Kidney (tissue), 14 donors: Measurements from ENCODE around the gene ENOX1. TPM values are rescaled to one million over a fixed set of nuclear protein-coding genes. Genes with fewer than 3 reads are reported as not detected.

Experiments used
- DNase-seq, 5 donors: peaks; one replicate each; pipeline ENCODE4 v3.0.0-alpha.2; 2013 to 2020
- FAIRE-seq: peaks from 2 replicates; lab custom pipeline; 2012; peaks lifted over from hg19 to GRCh38; lab: Jason Lieb, UNC
- H3K27ac ChIP-seq, 2 donors: one replicate each; pipeline ENCODE4 v1.7.0; 2013; ENCODE audit warnings: low read depth in 2 of 2, low read length in 2 of 2, inconsistent platforms in 1 of 2
- H3K27me3 ChIP-seq: one replicate; pipeline ENCODE4 v1.7.1; 2013; ENCODE audit warnings: low read length, inconsistent platforms; ENCODE audit not compliant: control insufficient read depth, insufficient read depth
- H3K36me3 ChIP-seq, 3 donors: one replicate each; pipeline versions ENCODE4 v1.7.0 to v1.7.1; 2013; ENCODE audit warnings: low read length in 3 of 3, control low read depth in 1 of 3, inconsistent platforms in 1 of 3; ENCODE audit not compliant: insufficient read depth in 3 of 3, control insufficient read depth in 2 of 3
- H3K4me1 ChIP-seq, 3 donors: one replicate each; pipeline versions ENCODE4 v1.7.0 to v1.7.1; 2013; ENCODE audit warnings: low read length in 3 of 3, inconsistent platforms in 1 of 3, low read depth in 1 of 3; ENCODE audit not compliant: control insufficient read depth in 2 of 3, insufficient read depth in 2 of 3
- H3K4me3 ChIP-seq, 3 donors: one replicate each; pipeline versions ENCODE4 v1.7.0 to v1.8.1; 2013; ENCODE audit warnings: low read length in 3 of 3, control low read depth in 1 of 3, inconsistent platforms in 1 of 3
- H3K9ac ChIP-seq, 3 donors: one replicate each; pipeline versions ENCODE4 v1.7.0 to v1.7.1; 2013; ENCODE audit warnings: low read length in 3 of 3, control low read depth in 1 of 3, inconsistent platforms in 1 of 3
- H3K9me3 ChIP-seq, 3 donors: one replicate each; pipeline versions ENCODE4 v1.7.0 to v1.7.1; 2013; ENCODE audit warnings: low read length in 3 of 3, control low read depth in 1 of 3, inconsistent platforms in 1 of 3; ENCODE audit not compliant: control insufficient read depth in 2 of 3, insufficient read depth in 1 of 3
- CTCF ChIP-seq: IDR thresholded peaks from 3 replicates; pipeline ENCODE4 v1.5.1; 2012; ENCODE audit warnings: mild to moderate bottlenecking, moderate library complexity, borderline replicate concordance; ENCODE audit not compliant: insufficient read depth; ENCODE audit errors: extremely low read depth
- intact Hi-C: fragments of 100-400 bp; cut with DNase I; formaldehyde crosslinking; loops from one replicate; pipeline ENCODE4 v1.11.1; 2022
- polyA plus RNA-seq: library from polyadenylated mRNA; stranded (reverse); fragments of 350-450 nt; fragmentation: Illumina TruSeq; extraction: RNeasy Lipid Tissue Mini Kit (QIAGEN cat#74804); gene quantifications from one replicate; pipeline ENCODE4 v1.2.3, GENCODE V29; 2014; ENCODE audit warnings: low read depth, low replicate concordance; ENCODE audit not compliant: insufficient read depth
- total RNA-seq: library from RNA; stranded (reverse); fragmentation: NEBNext Ultra II Directional; extraction: Animal tissue kit (Norgen Biotek cat#: 25700); gene quantifications from one replicate; pipeline ENCODE4 v1.2.1, GENCODE V29; 2021
- donor health status: control.
- donor health status: control.
- donor health status: control.
- donor health status: control.
- donor health status: control.
- donor health status: DM: yes; HTN: yes; CAD: no.
- donor health status: Normal renal cell carcinoma (clear cell type).

ENOX1 gene
- total and polyA plus RNA-seq, 2 donors from 2014 or later, result 4.9 to 6.8 TPM

GRCh38 chr13:43195112-43195511 lies 591.7 kb downstream of the ENOX1 start:
- no peak overlapping the region for H3K4me3 ChIP-seq
- no peaks in the 10 kb centered on the region for H3K27me3 ChIP-seq
- no peak overlapping the region for H3K9ac ChIP-seq
- no peak for FAIRE-seq
- TF ChIP-seq CTCF, result no peak
- H3K9me3 ChIP-seq, result no peaks in the 10 kb centered on the region
- DNase-seq, result no peak
- no peaks in the 10 kb centered on the region for H3K36me3 ChIP-seq
- intact Hi-C loops, result no loop called here
- H3K4me1 ChIP-seq, result no peaks in the 10 kb centered on the region
- H3K27ac ChIP-seq, result no peak overlapping the region

- Histone ChIP-seq H3K27ac (no peak overlapping the region), H3K36me3 (no peaks in the 10 kb centered on the region), H3K9me3 (no peaks in the 10 kb centered on the region), H3K9ac (no peak overlapping the region), H3K4me3 (no peak overlapping the region), H3K4me1 (no peaks in the 10 kb centered on the region), H3K27me3 (no peaks in the 10 kb centered on the region)
- FAIRE-seq (no peak), DNase-seq (no peak)
- intact Hi-C loops, result no loop called here
- no peak for TF ChIP-seq CTCF
These were observed 592.9 kb downstream of the ENOX1 start for GRCh38 chr13:43193789-43194420.

GRCh38 chr13:43191546-43191945 lies 595.2 kb downstream of the ENOX1 start:
- Histone ChIP-seq H3K36me3 (no peaks in the 10 kb centered on the region), H3K27me3 (no peaks in the 10 kb centered on the region), H3K4me3 (no peak overlapping the region), H3K9ac (no peak overlapping the region), H3K9me3 (no peaks in the 10 kb centered on the region), H3K27ac (no peak overlapping the region), H3K4me1 (no peaks in the 10 kb centered on the region)
- DNase-seq (no peak), FAIRE-seq (no peak)
- intact Hi-C loops, result no loop called here
- TF ChIP-seq CTCF, result no peak

- H3K9me3 ChIP-seq, result no peaks in the 10 kb centered on the region
- no peak overlapping the region for H3K9ac ChIP-seq
- no peak for TF ChIP-seq CTCF
- no peaks in the 10 kb centered on the region for H3K36me3 ChIP-seq
- no peak for DNase-seq
- no peak overlapping the region for H3K27ac ChIP-seq
- no peak overlapping the region for H3K4me3 ChIP-seq
- H3K27me3 ChIP-seq, result no peaks in the 10 kb centered on the region
- intact Hi-C loops, result no loop called here
- FAIRE-seq, result no peak
- no peaks in the 10 kb centered on the region for H3K4me1 ChIP-seq
These were observed 601.5 kb downstream of the ENOX1 start for GRCh38 chr13:43185226-43185625.
